ENCODE measurements around the gene SPTBN1.

- TF ChIP-seq ZNF281 (CRISPR knock-in tag; IDR thresholded peaks at IDR 0.05) (no peak), E2F1 (CRISPR knock-in tag; IDR thresholded peaks at IDR 0.05) (no peak), NFE2L1 (CRISPR knock-in tag; IDR thresholded peaks at IDR 0.05) (no peak), ELF4 (CRISPR knock-in tag; IDR thresholded peaks at IDR 0.05; ENCODE audit: low read depth) (no peak), MAX (CRISPR knock-in tag; IDR thresholded peaks at IDR 0.05) (no peak), NR1H2 (CRISPR knock-in tag; IDR thresholded peaks at IDR 0.05) (no peak), MXD4 (CRISPR knock-in tag; IDR thresholded peaks at IDR 0.05; ENCODE audit: borderline replicate concordance) (no peak), E2F4 (CRISPR knock-in tag; IDR thresholded peaks at IDR 0.05; ENCODE audit: borderline replicate concordance, low read depth) (no peak), SP1 (CRISPR knock-in tag; conservative IDR thresholded peaks at IDR 0.05) (no peak), CTCF (IDR thresholded peaks at IDR 0.05) (no peak), AR (CRISPR knock-in tag; IDR thresholded peaks at IDR 0.05) (no peak), ESRRA (CRISPR knock-in tag; IDR thresholded peaks at IDR 0.05; ENCODE audit: borderline replicate concordance) (no peak)
These were observed 142.5 kb downstream of the SPTBN1 start for GRCh38 chr2:54598347-54599325.

Data from WTC11 (cell line).